Measurements from ENCODE around the gene C2CD5.

C2CD5 gene

DNA sequence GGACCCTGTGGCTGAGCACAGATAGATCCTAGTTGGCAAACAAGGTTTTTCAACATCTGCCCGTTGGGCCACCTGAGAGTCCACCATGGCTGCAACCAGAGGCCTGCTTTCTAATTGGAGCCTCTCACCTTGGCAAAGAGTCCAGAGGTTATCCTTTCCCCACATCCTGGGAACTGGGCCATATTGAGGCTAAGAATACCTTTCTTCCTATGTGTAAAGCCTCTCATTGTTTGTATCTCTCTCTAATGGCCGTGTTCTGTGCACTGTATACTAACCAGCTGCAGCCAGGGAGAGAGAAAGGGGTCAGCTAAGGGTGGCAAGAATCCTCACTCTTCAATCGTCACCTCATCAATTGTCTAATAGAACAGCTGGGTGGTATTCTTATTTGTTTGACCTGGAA is 130.8 kb downstream of the C2CD5 start:
- Mint-ChIP-seq H3K27me3 (ENCODE audit: low read depth, poor library complexity) (peaks cover 5% of the 10 kb centered on the region), H3K4me3 (no peak overlapping the region), H3K36me3 (ENCODE audit: low read depth) (no peaks in the 10 kb centered on the region), H3K4me1 (no peaks in the 10 kb centered on the region), H3K9me3 (no peaks in the 10 kb centered on the region), H3K27ac (no peak overlapping the region)
- TF ChIP-seq, protein P1, sequence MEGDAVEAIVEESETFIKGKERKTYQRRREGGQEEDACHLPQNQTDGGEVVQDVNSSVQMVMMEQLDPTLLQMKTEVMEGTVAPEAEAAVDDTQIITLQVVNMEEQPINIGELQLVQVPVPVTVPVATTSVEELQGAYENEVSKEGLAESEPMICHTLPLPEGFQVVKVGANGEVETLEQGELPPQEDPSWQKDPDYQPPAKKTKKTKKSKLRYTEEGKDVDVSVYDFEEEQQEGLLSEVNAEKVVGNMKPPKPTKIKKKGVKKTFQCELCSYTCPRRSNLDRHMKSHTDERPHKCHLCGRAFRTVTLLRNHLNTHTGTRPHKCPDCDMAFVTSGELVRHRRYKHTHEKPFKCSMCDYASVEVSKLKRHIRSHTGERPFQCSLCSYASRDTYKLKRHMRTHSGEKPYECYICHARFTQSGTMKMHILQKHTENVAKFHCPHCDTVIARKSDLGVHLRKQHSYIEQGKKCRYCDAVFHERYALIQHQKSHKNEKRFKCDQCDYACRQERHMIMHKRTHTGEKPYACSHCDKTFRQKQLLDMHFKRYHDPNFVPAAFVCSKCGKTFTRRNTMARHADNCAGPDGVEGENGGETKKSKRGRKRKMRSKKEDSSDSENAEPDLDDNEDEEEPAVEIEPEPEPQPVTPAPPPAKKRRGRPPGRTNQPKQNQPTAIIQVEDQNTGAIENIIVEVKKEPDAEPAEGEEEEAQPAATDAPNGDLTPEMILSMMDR (IDR thresholded peaks at IDR 0.05): no peak
- DNase-seq: no peak

DNA sequence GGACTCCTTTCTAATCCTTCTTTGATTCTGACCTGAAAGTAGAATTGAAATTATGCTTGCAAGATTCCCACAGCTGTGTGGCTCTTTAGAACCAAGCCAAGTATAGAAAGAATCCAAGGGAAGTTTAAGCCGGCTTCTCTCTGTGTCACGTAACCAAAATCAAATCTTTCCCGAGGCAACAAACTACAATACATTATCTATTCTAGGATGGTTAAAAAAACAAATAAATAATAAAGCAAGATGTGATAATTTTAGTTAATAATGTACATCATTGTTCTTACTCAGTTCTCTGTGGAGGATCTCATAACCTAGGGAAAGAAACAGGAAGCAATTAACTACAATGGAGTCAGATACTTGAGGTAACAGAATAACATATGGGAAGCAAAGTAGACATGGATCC is 131.8 kb downstream of the C2CD5 start:
- H3K27me3 Mint-ChIP-seq (ENCODE audit: low read depth, poor library complexity): peaks cover 5% of the 10 kb centered on the region
- DNase-seq: no peak
- H3K9me3 Mint-ChIP-seq: no peaks in the 10 kb centered on the region
- H3K36me3 Mint-ChIP-seq (ENCODE audit: low read depth): no peaks in the 10 kb centered on the region
- H3K4me1 Mint-ChIP-seq: no peaks in the 10 kb centered on the region
- H3K27ac Mint-ChIP-seq: no peak overlapping the region
- TF ChIP-seq, protein P1 (IDR thresholded peaks at IDR 0.05): no peak
- H3K4me3 Mint-ChIP-seq: no peak overlapping the region

DNA sequence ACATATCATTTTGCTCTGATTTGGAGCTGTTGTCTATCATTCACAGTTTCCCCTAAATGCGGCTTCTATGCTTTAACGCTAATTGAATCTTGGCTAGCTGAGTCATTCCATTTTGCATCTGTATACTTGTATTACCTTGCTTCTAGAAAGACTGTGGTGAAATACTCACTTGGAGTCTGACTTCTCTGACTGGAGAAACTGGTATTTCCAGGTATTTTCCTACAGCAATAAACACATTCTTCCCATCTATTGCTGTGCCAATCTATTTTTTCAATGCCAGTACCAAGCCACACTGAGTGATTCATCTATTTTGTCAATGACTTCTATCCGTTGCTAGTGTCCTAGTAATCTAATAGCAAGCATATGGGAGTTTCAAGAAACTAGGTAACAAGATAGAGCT is 133.9 kb downstream of the C2CD5 start:
- no peaks in the 10 kb centered on the region for H3K36me3 Mint-ChIP-seq (ENCODE audit: low read depth)
- TF ChIP-seq, protein P1 (IDR thresholded peaks at IDR 0.05): no peak
- DNase-seq: no peak
- H3K4me1 Mint-ChIP-seq: no peaks in the 10 kb centered on the region
- no peak overlapping the region for H3K4me3 Mint-ChIP-seq
- H3K9me3 Mint-ChIP-seq: no peaks in the 10 kb centered on the region
- no peak overlapping the region for H3K27ac Mint-ChIP-seq
- H3K27me3 Mint-ChIP-seq (ENCODE audit: low read depth, poor library complexity): no peaks in the 10 kb centered on the region

DNA sequence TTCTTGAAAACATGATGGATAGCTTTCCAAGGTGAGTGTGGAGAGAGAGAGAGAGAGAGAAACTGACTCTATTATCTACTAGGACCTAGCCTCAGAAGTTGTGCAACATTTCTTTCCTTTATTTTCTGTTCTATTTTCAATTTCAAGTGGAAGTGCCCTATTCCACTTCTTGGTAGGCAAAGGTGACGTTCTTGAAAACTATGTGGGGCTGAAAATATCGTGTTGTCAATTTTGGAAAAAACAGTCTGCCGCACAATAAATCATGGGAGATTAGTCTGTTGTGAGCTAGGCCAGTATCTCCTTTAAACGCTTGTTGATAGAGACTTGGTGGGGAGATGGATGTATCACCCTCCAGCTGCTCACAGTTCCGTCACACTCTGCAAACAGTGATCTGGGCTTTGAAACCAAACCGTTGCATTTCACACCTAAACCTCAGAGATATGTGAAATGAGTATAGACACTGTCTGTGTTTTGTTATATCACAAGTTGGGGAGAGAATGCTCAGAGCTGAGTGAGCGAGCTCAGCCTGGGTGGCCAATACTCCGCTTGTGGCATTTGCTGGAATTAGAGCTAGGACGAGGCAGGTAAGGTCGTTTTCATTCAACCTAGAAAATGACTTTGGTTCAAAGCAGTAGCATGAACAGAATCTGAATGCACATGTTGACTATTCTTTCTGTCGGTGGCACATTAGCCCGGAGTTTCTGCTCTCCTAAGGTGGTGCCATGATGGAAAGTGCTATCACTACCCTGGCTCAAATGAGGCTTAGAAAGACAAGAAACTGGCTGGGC is 134.8 kb downstream of the C2CD5 start:
- H3K36me3 Mint-ChIP-seq (ENCODE audit: low read depth): no peaks in the 10 kb centered on the region
- TF ChIP-seq, protein P1 (IDR thresholded peaks at IDR 0.05): no peak
- H3K27me3 Mint-ChIP-seq (ENCODE audit: low read depth, poor library complexity): no peaks in the 10 kb centered on the region
- H3K9me3 Mint-ChIP-seq: peaks cover under 1% of the 10 kb centered on the region
- no peak overlapping the region for H3K27ac Mint-ChIP-seq
- no peaks in the 10 kb centered on the region for H3K4me1 Mint-ChIP-seq
- DNase-seq: no peak
- no peak overlapping the region for H3K4me3 Mint-ChIP-seq

DNA sequence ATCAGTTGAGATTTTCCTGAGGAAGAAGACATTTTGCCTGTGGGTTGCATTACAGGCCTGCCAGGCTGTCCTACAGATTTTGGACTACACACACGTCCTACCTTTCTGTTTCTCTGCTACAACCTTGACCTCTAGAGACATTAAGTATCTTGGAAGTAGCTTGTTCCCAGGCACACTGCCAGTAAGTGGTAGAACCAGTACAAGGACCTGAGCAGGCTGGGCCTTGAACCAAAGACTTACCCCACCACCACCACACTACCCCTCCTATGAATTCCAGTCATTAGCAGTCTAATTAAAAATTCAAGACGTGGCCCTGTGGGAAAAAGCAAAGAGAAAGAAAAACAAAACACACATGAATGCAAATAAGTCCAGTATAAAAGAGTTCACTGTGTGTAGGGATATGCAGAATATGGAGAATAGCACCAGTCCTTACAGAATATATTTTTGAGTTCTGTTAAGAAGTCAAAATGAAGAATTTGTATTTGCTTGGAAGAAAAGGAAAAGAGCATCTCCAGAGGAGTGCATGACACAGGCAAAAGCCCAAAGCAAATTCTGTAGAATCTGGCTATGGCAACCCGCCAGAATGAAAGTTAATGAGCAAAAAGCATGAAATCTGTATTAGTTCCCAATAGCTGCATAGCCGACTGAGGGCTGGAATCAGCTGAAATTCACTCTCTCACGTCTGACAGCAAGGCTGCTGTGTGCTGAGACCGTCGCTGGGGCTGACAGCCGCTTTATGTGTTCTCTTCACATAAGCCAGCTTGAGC is 135.5 kb downstream of the C2CD5 start:
- Mint-ChIP-seq H3K27ac (no peak overlapping the region), H3K36me3 (ENCODE audit: low read depth) (no peaks in the 10 kb centered on the region), H3K4me3 (no peak overlapping the region), H3K4me1 (no peaks in the 10 kb centered on the region), H3K27me3 (ENCODE audit: low read depth, poor library complexity) (no peaks in the 10 kb centered on the region), H3K9me3 (peaks cover 6% of the 10 kb centered on the region)
- TF ChIP-seq, protein P1 (IDR thresholded peaks at IDR 0.05): no peak
- no peak for DNase-seq
